GM10248 (cell line): ENCODE data around the gene BRF1.

Experiments used
- CTCF ChIA-PET: fragments of 300-600 bp; sonication (Branson Sonifier 250); formaldehyde crosslinking; extraction: SDS; loops from one replicate; lab custom pipeline; 2021; ENCODE audit warnings: antibody characterized with exemption; lab: Yijun Ruan, JAX
- POLR2A ChIA-PET: fragments of 350-650 bp; sonication (Branson Sonifier 250); formaldehyde crosslinking; extraction: SDS; loops from one replicate; lab custom pipeline; 2020; ENCODE audit warnings: antibody characterized with exemption; lab: Yijun Ruan, JAX
- DNase-seq: peaks from one replicate; pipeline ENCODE4 v3.0.0; 2012; ENCODE audit errors: extremely low spot score
- TF ChIP-seq, protein P1 (sequence below): IDR thresholded peaks from 2 replicates; pipeline ENCODE4 v1.5.1; 2012; ENCODE audit warnings: mild to moderate bottlenecking, low read depth; ENCODE audit errors: extremely low read depth, missing control alignments, control extremely low read depth

The BRF1 gene

DNA sequence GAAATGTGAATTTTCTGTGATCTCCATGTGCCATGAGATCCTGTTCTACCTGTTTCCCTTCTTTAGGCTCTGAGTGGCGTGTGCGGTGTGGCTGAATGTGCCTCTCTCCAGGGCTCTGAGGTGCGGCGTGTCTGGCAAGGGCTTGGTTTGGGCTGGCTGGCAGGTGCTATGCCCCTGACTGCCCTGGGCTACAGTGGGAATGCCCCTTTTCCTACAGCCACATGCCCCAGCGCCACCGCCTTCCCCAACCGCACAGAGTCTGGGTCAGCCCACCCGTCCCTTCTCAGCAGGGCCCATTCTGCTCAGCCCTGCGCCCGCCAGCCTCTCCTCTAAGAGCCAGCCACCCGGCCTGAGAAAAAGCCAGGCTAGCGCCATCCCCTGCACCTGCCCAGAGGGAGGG is 27.7 kb downstream of the BRF1 start:
- DNase-seq = no peak
- ChIA-PET POLR2A (no interaction called here), CTCF (no interaction called here)
- TF ChIP-seq, protein P1, sequence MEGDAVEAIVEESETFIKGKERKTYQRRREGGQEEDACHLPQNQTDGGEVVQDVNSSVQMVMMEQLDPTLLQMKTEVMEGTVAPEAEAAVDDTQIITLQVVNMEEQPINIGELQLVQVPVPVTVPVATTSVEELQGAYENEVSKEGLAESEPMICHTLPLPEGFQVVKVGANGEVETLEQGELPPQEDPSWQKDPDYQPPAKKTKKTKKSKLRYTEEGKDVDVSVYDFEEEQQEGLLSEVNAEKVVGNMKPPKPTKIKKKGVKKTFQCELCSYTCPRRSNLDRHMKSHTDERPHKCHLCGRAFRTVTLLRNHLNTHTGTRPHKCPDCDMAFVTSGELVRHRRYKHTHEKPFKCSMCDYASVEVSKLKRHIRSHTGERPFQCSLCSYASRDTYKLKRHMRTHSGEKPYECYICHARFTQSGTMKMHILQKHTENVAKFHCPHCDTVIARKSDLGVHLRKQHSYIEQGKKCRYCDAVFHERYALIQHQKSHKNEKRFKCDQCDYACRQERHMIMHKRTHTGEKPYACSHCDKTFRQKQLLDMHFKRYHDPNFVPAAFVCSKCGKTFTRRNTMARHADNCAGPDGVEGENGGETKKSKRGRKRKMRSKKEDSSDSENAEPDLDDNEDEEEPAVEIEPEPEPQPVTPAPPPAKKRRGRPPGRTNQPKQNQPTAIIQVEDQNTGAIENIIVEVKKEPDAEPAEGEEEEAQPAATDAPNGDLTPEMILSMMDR = no peak

DNA sequence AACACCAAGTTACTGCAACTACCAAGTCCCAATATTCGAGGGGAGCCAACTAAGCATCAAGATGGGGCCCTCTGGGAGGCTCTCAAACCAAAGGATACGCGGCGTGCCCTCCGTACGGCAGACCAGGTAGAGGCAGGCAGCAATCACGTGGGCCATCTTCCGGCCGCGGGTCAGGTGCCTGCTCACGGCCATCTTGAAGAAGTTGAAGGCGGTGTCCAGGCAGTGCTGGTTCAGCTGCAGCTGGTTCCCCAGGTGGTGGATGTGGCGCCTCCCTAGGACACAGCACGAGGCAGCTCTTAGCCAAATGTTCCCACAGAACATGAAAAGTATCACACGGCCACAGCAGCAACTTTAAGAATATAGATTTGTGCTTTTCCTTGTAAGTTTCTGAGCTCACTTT is 28.2 kb downstream of the BRF1 start:
- CTCF ChIA-PET = no interaction called here
- no peak for DNase-seq
- TF ChIP-seq, protein P1 = no peak
- POLR2A ChIA-PET = no interaction called here

DNA sequence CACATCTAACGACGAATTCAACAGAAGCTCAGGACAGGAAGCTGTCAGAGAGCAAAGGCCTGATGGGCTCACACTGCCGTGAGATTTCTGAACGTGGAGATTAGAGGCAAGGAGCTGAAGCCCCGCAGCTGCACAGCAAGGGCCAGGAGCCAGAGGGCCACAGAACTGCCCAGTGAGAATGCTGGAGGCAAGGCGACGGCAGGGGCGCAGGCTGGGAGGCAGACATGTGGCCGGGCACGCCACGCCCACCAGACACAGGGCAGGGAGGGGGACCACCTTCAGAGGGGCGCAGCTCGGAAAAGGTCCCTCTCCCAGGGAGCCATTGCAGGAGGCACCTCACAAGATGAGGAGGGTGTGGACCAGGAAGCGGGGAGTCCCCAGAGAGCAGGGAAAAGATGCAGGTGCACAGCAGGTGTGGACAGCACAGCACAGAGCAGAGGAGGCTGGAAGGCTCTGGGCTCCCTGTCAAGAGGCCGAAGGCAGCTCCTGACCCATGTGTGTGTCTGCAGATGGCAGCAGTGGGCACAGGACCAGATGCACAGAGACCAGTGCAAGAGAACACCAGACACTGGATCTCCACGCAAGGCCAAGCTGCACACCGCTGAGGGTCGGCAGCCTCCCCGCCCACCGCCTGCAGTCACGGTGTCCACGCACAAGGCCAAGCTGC is 29.4 kb downstream of the BRF1 start:
- DNase-seq = no peak
- POLR2A ChIA-PET = no interaction called here
- TF ChIP-seq, protein P1 = no peak
- CTCF ChIA-PET = interaction anchor here (0.9 to 1.5 kb wide), 2 partner anchors 11 to 80 kb away, joined by 4 to 6 read pairs; no protein-coding TSS in a partner anchor

DNA sequence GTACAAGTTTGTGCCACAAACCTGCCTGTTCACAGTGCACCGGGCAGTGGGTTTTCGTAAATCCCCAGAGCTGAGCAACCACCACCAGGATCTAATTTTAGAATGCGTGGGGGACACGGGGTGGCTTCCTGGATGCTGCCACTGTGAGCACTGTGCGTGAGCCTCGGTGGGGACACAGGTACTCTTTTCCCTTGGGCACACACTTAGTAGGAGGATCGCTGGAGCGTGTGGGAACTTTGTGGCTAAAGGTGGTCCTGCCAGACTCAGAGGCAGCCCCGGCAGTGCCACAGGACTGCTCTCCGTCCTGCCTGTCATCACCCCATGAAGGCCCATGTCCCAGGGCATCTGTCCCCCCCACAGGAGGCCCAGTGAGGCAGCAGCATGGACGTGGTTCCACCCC is 31.4 kb downstream of the BRF1 start:
- ChIA-PET CTCF (interaction anchor here (1.1 to 1.6 kb wide), 3 partner anchors 9 to 25 kb away, joined by 3 to 4 read pairs (median 3); no protein-coding TSS in a partner anchor), POLR2A (no interaction called here)
- TF ChIP-seq, protein P1 = no peak
- DNase-seq = no peak

DNA sequence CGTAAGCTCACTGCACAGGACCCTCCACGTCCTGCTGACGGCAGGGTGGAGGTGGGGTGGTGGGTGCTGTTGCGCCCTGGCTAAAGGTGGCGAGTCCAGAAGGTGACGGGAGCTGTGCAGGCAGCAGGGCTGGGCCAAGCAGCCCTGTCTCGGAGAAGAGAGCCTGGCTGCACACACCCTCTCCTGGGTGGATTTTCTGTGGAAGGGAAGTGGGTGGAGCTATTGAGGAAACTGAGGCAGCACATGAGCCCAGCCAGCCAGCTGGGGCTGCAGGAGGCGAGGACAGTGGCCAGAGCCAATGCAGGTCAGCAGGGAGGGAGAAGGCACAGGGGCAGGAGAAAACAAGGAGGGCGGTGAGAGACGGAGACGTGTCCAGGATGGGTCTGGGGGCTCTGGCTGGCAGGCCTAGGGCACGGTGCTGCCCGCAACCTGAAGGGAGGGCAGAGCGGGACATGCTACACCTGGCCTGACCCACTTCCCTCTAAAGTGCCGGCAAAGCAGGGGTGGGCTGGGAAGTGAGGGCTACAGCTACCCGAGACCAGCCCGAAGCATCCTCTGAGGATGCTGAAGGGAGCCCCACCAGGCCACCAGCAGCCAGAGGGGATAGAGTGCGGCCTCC is 32.0 kb downstream of the BRF1 start:
- TF ChIP-seq, protein P1 = no peak
- ChIA-PET CTCF (interaction anchor here (1.1 to 1.6 kb wide), 3 partner anchors 9 to 26 kb away, joined by 3 to 4 read pairs (median 3); no protein-coding TSS in a partner anchor), POLR2A (no interaction called here)
- no peak for DNase-seq

DNA sequence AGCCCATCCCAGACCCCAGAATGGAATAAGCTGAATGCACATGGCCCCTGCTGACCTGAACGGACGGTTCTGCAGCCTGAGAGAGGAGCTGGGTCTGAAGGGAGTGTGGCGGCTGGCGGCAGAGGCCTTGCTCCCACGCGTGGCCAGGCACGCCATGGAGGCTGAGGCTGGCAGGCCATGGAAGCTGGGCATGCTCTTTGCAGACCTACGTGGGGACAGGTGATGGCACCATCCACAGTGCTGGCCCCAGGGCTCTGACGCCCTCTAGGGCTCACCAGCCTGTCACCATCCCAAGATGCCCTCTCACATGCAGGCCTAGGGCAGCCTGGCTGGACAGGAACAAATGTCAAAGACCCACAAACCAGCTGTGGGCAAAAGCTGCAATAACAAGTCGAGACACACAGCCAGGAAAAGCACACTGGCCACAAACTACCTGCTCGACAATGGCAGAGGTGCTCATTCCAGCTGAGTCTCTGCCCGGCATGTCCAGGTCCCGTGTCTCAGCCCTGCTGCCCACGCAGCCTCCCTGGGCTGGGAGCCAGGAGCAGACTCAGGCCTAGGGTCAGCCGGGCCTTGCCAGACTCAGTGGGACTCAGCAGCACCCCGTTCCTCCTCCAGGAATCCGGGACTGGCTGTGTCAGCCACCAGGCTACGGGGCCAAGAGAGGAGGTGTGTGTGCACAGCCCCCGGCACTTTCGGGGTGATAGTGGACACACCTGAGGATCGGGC is 32.8 kb downstream of the BRF1 start:
- ChIA-PET CTCF (interaction anchor here (0.8 to 1.6 kb wide), 4 partner anchors 8 to 26 kb away, joined by 3 to 4 read pairs (median 3); partner anchors contain the start of gene BTBD6), POLR2A (no interaction called here)
- DNase-seq = no peak
- TF ChIP-seq, protein P1 = no peak
